ENCODE data around the gene INCA1. TPM values are rescaled to one million over a fixed set of nuclear protein-coding genes. Genes with fewer than 3 reads are reported as not detected.

Gene INCA1
- total RNA-seq, 1 experiment from 2014 or later, result 1.3 TPM

DNA sequence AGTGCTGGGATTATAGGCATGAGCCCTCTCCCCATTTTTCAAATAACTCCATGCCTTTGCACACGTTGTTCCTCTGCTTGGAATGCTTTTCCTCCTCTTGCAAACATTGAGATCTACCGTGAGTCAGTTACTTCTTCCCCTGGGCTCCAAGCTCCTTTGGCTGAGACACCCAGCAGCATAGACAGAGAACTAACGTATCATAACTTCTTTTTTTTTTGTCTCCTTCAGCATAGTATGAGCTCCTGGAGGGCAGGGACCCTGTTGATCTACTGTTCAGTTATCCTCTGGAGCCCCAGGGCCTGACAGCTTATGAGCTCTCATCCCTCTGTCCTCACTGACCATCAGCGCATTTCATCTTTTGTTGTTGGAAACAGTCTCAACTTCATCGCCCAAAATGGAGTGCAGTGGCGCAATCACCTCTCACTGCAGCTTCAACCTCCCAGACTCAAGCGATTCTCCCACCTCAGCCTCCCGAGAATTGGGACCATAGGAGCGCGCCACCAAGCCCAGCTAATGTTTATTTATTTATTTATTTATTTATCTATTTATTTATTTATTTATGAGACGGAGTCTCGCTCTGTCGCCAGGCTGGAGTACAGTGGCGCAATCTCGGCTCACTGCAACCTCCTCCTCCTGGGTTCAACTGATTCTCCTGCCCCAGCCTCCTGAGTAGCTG, 31.9 kb downstream of the INCA1 start:
- Histone ChIP-seq H3K9ac (ENCODE audit: extremely low read depth, insufficient read length, low read length) (no peak overlapping the region), H2AK5ac (ENCODE audit: insufficient read length, low read length) (no peak overlapping the region), H3K27me3 (ENCODE audit: insufficient read depth, low read length) (no peaks in the 10 kb centered on the region), H3T11ph (ENCODE audit: low read length) (no peak overlapping the region), H3K56ac (ENCODE audit: insufficient read length, low read depth, low read length) (no peak overlapping the region), H3K4me2 (ENCODE audit: insufficient read depth, insufficient read length, low read length) (no peak overlapping the region), H3K23ac (ENCODE audit: insufficient read length, low read depth, low read length) (no peak overlapping the region), H4K20me1 (ENCODE audit: control insufficient read depth, insufficient read depth, insufficient read length) (no peaks in the 10 kb centered on the region), H2BK5ac (ENCODE audit: insufficient read length, low read length) (no peak overlapping the region), H3K18ac (ENCODE audit: insufficient read length, low read depth, low read length) (no peak overlapping the region), H3K27ac (ENCODE audit: insufficient read length, low read depth, low read length) (no peak overlapping the region), H3K14ac (ENCODE audit: insufficient read depth, low read length) (no peak overlapping the region), H4K5ac (ENCODE audit: insufficient read length, low read depth, low read length) (no peak overlapping the region), H4K8ac (replicated peaks; ENCODE audit: insufficient read length, low read depth, low read length) (no peak overlapping the region), H4K91ac (ENCODE audit: insufficient read length, low read depth, low read length) (no peak overlapping the region), H3K4ac (ENCODE audit: low read depth, low read length) (no peak overlapping the region), H3K79me2 (ENCODE audit: insufficient read depth, low read length) (peaks cover 2% of the 10 kb centered on the region; the same call in 1 of the 2 replicates), H2BK15ac (ENCODE audit: low read depth, low read length) (no peak overlapping the region), H2AFZ (ENCODE audit: low read length) (no peak overlapping the region), H2BK20ac (ENCODE audit: low read depth, low read length, poor library complexity, severe bottlenecking) (no peak overlapping the region), H3K79me1 (ENCODE audit: insufficient read depth, low read depth, low read length, poor library complexity, severe bottlenecking) (peaks cover 2% of the 10 kb centered on the region), H3K4me1 (ENCODE audit: insufficient read depth, low read length) (peaks cover 5% of the 10 kb centered on the region; the same call in 1 of the 2 replicates), H2BK12ac (ENCODE audit: insufficient read length, low read depth, low read length) (no peak overlapping the region), H3K23me2 (ENCODE audit: insufficient read length, low read depth, low read length, poor library complexity, severe bottlenecking) (peaks cover 23% of the 10 kb centered on the region), H2BK120ac (ENCODE audit: low read depth, low read length, poor library complexity, severe bottlenecking) (no peak overlapping the region), H3K9me3 (ENCODE audit: control insufficient read depth, low read depth, low read length) (no peaks in the 10 kb centered on the region)
- Mint-ChIP-seq H3K4me1 (peaks cover 22 to 25% of the 10 kb centered on the region in 2 experiments), H3K27ac (no peak overlapping the region), H3K27me3 (ENCODE audit: low read depth) (no peaks in the 10 kb centered on the region; the same call in 1 of the 2 replicates), H3K36me3 (ENCODE audit: insufficient read depth in 1 of 3, low read depth in 3 of 3) (peaks cover 30 to 45% (median 38%) of the 10 kb centered on the region in 3 experiments), H3K4me3 (peak overlapping the region; percentile 31 to 63; a peak in 4 of 5 replicates), H3K9me3 (peaks cover 5 to 24% of the 10 kb centered on the region in 2 experiments; a peak in 4 of 5 replicates)
- TF ChIP-seq, protein P1, sequence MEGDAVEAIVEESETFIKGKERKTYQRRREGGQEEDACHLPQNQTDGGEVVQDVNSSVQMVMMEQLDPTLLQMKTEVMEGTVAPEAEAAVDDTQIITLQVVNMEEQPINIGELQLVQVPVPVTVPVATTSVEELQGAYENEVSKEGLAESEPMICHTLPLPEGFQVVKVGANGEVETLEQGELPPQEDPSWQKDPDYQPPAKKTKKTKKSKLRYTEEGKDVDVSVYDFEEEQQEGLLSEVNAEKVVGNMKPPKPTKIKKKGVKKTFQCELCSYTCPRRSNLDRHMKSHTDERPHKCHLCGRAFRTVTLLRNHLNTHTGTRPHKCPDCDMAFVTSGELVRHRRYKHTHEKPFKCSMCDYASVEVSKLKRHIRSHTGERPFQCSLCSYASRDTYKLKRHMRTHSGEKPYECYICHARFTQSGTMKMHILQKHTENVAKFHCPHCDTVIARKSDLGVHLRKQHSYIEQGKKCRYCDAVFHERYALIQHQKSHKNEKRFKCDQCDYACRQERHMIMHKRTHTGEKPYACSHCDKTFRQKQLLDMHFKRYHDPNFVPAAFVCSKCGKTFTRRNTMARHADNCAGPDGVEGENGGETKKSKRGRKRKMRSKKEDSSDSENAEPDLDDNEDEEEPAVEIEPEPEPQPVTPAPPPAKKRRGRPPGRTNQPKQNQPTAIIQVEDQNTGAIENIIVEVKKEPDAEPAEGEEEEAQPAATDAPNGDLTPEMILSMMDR (conservative IDR thresholded peaks at IDR 0.05), result no peak
- DNase-seq, result no peak
- no CpG with 5 or more reads among the region's 15 CpGs for WGBS (ENCODE audit: extremely low coverage, insufficient read length, low lambda C conversion rate)

Data from H9 (cell line).